ENCODE data around the gene DDX52.
"Not testable (repeated sequence)": the region's sequence is repeated elsewhere in the genome, so short reads cannot be mapped to it uniquely, and the experiment has no call there.

Gene DDX52

GRCh38 chr17:37643118-37643766 is at the start of gene DDX52:
Gene DDX52, minus strand, starts transcription at chr17:37643446. Its CDS starts 26 bp downstream, at chr17:37643420.
- DNase-seq (ENCODE audit: low read depth) = peak; percentile 82

GRCh38 chr17:37691807-37692206 is 48.6 kb upstream of the DDX52 start:
- DNase-seq (ENCODE audit: low read depth) = no peak

GRCh38 chr17:37689317-37689716 is 46.1 kb upstream of the DDX52 start:
- no peak for DNase-seq (ENCODE audit: low read depth)

GRCh38 chr17:37683454-37683984 is 40.3 kb upstream of the DDX52 start:
- no peak for DNase-seq (ENCODE audit: low read depth)

GRCh38 chr17:37682007-37682406 is 38.8 kb upstream of the DDX52 start:
- DNase-seq (ENCODE audit: low read depth) = no peak

- not testable (repeated sequence) for DNase-seq (ENCODE audit: low read depth)
Measured at GRCh38 chr17:37679995-37680394, 36.7 kb upstream of the DDX52 start.

GRCh38 chr17:37678036-37678435 is 34.8 kb upstream of the DDX52 start:
- DNase-seq (ENCODE audit: low read depth) = no peak

- DNase-seq (ENCODE audit: low read depth) = no peak
Measured at GRCh38 chr17:37677021-37677420, 33.8 kb upstream of the DDX52 start.

GRCh38 chr17:37676115-37676925 is 33.1 kb upstream of the DDX52 start:
- DNase-seq (ENCODE audit: low read depth) = no peak

- no peak for DNase-seq (ENCODE audit: low read depth)
Measured at GRCh38 chr17:37674511-37674910, 31.3 kb upstream of the DDX52 start.

- DNase-seq (ENCODE audit: low read depth) = no peak
Measured at GRCh38 chr17:37673386-37673785, 30.1 kb upstream of the DDX52 start.

GRCh38 chr17:37672548-37673078 is 29.4 kb upstream of the DDX52 start:
- no peak for DNase-seq (ENCODE audit: low read depth)

- DNase-seq (ENCODE audit: low read depth) = no peak
Measured at GRCh38 chr17:37671824-37672547, 28.7 kb upstream of the DDX52 start.

- DNase-seq (ENCODE audit: low read depth) = no peak
Measured at GRCh38 chr17:37671028-37671823, 28.0 kb upstream of the DDX52 start.

GRCh38 chr17:37667039-37667438 is 23.8 kb upstream of the DDX52 start:
- DNase-seq (ENCODE audit: low read depth) = no peak

- DNase-seq (ENCODE audit: low read depth) = no peak
Measured at GRCh38 chr17:37664214-37664613, 21.0 kb upstream of the DDX52 start.

- DNase-seq (ENCODE audit: low read depth) = no peak
Measured at GRCh38 chr17:37662353-37662752, 19.1 kb upstream of the DDX52 start.

- no peak for DNase-seq (ENCODE audit: low read depth)
Measured at GRCh38 chr17:37661400-37662014, 18.3 kb upstream of the DDX52 start.

- no peak for DNase-seq (ENCODE audit: low read depth)
Measured at GRCh38 chr17:37659925-37660324, 16.7 kb upstream of the DDX52 start.

GRCh38 chr17:37657202-37657601 is 14.0 kb upstream of the DDX52 start:
- DNase-seq (ENCODE audit: low read depth) = no peak

GRCh38 chr17:37651849-37652248 is 8.6 kb upstream of the DDX52 start:
- no peak for DNase-seq (ENCODE audit: low read depth)
